Activated CD8-positive, alpha-beta memory T cell treated with anti-CD3 and anti-CD28 coated beads for 4 hours (primary cell): ENCODE measurements around the gene APBB3.

Experiments used
- DNase-seq, 2 donors: peaks; one replicate each; pipeline ENCODE4 v3.0.0-alpha.2; 2020; ENCODE audit warnings: low read depth in 2 of 2

The APBB3 gene

GRCh38 chr5:140575309-140575708 lies 10.9 kb upstream of the APBB3 start:
- no peak for DNase-seq

DNA sequence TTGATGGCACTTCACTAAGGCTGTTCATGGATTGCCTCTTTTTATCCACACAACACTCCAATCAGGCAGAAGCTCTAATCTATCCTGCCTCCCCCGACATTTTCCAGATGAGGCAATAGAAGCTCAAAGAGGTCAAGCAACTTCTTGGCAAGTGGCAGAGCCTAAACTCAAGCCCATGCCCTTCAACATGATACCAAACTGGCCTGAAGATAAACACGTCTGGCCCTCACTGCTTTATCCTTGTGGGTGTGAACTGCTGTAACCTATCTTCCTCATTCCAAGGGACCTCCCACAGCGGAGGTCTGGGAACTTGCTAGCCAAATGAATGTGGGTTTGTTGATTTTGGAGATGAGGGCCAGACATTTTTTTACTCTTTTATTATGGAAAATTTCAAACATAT lies 9.8 kb upstream of the APBB3 start:
- DNase-seq = no peak

- no peak for DNase-seq
These were observed 9.3 kb upstream of the APBB3 start for GRCh38 chr5:140573683-140574082.

- no peak for DNase-seq
These were observed 6.7 kb upstream of the APBB3 start for GRCh38 chr5:140571105-140571504.

DNA sequence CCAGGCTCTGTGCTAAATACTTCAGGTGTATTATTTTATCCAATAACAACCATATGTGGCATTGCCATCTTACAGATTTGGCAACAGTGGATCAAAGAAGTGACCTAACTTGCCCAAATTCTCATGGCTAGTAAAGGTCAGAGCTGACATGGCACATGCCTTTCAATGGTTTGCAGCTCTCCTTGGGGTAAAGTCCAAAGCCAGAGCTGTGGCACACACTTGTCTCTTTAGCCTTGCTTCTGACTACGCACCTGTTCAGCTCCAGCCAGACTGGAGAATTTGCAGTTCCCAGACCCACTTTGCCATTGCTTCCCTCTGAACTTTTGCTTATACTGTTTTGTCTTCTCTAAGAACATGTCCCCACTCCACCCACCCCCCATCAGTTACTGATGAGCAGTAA lies 6.1 kb upstream of the APBB3 start:
- no peak for DNase-seq

- no peak for DNase-seq
These were observed 5.7 kb upstream of the APBB3 start for GRCh38 chr5:140570058-140570457.

- no peak for DNase-seq
These were observed 4.8 kb upstream of the APBB3 start for GRCh38 chr5:140569197-140569596.

DNA sequence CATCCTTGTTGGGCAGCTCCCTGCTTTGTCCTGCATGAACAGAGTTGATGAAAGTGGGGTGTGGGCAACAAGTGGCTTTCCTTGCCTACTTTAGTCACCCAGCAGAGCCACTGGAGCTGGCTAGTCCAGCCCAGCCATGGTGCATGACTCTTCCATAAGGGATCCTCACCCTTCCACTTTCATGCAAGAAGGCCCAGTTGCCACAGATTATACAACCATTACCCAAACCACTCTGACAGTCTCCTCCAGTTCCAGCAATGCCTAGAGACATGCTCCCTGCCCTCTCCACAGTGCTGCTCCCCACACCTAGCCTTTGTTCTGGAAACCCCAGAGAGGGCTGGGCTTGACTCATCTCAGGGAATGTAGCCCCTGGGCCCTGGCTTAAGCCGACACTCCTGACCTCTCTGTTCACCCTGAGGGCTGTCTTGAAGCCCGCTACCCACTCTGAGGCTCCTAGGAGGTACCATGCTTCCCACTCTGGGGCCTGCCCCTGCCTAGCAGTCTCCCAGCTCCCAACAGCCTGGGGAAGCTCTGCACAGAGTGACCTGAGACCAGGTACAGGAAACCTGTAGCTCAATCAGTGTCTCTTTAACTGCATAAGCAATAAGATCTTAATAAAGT lies 4.2 kb upstream of the APBB3 start:
- no peak for DNase-seq

DNA sequence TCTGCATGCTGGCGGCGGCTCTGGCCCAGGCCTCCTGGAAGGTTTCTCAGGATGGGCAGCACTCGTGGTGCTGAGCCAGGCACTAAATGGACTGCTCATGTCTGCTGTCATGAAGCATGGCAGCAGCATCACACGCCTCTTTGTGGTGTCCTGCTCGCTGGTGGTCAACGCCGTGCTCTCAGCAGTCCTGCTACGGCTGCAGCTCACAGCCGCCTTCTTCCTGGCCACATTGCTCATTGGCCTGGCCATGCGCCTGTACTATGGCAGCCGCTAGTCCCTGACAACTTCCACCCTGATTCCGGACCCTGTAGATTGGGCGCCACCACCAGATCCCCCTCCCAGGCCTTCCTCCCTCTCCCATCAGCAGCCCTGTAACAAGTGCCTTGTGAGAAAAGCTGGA lies 3.5 kb upstream of the APBB3 start:
- DNase-seq = no peak

DNA sequence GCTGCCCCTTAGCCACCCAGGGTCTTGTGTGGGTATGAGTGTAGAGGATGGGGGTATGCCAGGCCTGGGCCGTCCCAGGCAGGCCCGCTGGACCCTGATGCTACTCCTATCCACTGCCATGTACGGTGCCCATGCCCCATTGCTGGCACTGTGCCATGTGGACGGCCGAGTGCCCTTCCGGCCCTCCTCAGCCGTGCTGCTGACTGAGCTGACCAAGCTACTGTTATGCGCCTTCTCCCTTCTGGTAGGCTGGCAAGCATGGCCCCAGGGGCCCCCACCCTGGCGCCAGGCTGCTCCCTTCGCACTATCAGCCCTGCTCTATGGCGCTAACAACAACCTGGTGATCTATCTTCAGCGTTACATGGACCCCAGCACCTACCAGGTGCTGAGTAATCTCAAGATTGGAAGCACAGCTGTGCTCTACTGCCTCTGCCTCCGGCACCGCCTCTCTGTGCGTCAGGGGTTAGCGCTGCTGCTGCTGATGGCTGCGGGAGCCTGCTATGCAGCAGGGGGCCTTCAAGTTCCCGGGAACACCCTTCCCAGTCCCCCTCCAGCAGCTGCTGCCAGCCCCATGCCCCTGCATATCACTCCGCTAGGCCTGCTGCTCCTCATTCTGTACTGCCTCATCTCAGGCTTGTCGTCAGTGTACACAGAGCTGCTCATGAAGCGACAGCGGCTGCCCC lies 2.9 kb upstream of the APBB3 start:
- DNase-seq = no peak

GRCh38 chr5:140566665-140567064 lies 2.3 kb upstream of the APBB3 start:
- DNase-seq = no peak

GRCh38 chr5:140565780-140566095 lies 1.3 kb upstream of the APBB3 start:
- DNase-seq = no peak

DNA sequence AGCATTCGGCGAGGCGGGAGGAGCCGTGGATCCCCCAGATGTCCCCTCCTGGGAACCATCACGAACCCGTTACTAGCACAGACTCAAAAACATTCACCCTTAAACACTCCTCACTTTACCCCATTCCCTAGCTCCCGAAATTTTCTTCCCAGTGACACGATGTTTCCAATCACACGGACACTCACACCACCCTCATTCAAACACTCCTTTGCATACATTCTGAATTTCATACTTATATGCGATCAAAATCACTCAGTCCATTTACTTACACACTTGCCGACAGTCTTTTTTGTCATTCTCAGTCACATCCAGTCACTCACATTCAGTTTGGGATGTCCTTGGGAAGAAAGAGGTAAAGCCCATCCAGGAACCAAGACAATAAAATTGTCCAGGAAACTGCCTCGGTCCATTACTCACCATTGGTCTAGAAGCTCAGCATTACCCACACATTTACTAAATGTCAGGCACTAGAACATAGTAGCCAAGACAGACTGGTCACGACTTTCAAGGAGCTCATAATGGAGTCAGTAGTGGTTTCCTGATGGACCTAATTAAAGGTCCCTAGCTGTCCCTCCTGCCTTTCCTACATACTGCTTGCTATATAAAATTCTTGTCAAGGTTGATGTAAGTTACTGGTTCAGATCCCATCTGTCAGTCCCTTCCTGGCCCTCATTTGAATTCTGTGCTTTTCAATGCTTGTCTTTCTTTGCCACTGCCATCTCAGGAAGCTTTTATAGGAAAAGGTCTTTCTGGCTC lies 804 bp upstream of the APBB3 start:
- DNase-seq = no peak

DNA sequence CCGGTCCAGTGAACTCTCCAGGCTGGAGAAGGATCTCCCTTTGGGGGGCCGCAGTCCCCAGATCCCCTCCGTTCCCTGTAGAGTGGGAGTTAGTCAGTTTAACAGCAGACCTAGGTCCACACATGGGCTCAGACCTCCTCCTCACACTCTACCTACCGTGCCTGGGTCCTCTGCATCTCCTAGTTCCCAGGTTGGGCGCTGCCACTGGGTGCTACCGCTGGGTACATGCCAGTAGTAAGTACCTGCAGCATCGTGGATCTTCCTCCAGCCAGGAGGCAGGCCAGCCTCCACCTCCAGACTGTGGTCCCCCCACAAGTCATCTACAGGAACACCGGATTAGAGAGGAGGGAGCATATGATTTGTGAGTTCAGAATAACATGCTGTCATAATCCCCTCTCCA lies 802 bp downstream of the APBB3 start:
- DNase-seq = no peak

DNA sequence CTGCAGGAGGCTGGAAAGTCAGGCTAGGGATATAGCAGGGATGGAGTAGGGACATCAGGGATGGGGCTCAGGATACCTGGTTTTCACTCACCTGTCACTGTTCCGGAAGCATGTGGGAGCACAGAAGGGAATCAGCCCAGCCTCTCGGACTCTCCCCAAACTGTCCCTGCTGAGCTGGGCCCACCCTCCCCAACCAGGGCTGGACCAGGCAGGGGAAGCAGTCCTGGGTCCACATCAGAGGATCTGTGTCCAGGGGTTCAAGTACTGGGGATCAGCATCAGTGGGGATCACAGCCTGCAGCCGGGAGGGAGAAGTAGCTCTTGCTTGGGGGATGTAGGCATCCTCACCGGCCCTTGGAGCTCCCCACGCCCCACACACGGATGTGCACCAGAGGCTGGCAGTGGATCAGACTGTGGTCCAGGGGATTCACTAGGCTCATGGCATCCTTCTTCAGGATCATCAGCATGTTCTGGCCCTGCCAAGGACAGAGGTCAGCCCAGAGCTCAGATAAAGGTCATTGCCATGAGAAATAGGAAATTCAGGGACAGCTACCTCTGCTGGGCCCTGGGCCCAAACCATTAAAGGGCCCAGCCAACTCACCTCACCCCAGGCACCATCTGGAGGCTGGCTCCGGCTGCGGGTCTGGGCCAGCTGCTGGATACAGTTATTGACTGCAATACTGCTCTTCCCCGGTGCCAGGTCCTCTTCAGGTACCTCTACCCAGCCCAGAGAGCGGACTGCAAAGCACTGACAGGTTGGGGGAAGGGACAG lies 2.5 kb downstream of the APBB3 start:
- DNase-seq = no peak

DNA sequence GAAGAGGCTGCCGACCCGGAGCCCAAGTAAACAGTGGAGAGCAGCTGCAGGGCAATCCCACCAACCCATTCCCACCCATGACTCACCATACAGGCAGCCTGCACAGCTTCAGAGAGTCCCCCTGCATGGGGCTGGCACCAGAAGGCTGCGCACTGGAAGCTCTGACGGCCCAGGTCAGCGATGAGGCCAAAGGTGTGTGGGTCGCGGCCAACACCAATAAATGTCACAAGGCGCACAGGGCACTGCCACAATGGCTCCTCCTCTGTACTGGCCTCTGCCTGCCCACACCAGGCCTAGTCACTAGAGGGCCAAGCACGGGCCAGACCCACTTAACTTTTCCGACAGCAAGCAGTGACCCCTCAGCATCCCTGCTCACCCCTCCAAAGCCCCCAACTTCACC lies 4.2 kb downstream of the APBB3 start:
- no peak for DNase-seq

- DNase-seq = no peak
These were observed 5.9 kb downstream of the APBB3 start for GRCh38 chr5:140558542-140558941.

DNA sequence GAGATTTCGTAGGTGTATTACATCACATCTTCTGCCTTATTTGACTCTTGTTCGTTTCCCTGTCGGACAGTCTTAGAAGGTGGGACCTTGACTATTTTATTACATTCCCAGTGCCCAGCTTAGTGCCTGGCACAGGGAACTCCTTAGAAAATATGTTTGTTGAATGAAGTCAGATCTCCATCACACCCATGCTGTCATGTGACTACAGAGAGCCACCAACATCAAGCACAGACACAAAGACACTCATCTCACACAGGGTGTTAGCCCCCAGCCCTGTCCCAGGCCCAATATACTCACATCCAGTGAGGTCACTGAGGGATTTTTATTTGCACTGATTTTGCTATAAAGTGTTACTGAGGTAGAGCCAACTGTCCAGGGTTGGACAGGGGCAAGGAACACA lies 6.4 kb downstream of the APBB3 start:
- no peak for DNase-seq

GRCh38 chr5:140557136-140557805 lies 7.1 kb downstream of the APBB3 start, which contains the start of gene SRA1:
TSS of gene SRA1 (minus strand) at chr5:140557473. CDS start at chr5:140557452, 21 bp downstream.
- peak; percentile 67 to 70 for DNase-seq

- no peak for DNase-seq
These were observed 8.0 kb downstream of the APBB3 start for GRCh38 chr5:140556438-140556837.

DNA sequence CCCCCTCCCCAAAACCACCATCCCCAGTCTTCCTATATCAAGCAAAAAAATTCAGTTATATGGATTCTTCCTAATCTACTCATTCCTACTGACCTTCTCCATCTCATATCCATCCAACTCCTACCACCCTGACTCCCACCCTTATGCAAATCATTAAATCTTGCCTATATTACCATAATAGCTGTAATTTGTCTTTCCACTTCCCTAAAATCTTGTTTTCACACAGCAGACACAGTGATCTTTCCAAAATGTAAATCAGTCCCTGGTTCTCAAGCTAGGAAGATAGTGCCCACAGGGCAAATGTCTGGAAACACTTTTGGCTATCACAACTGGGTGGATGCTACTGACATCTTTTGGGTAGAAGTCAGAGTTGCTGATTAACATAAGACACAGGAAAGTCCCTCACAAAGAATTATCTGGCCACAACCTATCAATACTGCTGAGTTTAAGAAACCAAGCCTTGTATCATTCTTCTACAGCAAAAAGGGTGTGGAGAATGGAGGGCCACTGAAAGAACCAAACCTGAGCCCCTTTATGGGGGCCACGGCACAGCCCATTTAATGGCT lies 8.6 kb downstream of the APBB3 start:
- no peak for DNase-seq

DNA sequence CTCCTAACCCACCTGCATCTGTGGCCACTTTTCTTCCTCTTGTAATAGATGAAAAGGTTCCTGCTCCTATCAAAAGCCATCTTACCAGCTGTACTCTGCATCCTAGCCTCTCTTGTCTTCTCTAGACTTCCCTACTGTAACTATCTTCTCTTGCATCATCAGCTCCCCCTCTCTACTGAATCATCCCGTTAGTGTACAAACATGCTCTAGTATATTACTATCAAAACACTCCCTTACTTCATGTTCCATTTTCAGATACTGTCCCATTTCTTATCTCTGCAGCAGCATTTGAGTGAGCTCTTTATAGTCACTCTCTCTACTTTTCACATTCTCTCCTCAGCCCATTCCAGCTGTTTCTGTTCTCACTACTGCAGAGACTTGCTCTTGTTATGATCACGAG lies 9.9 kb downstream of the APBB3 start:
- no peak for DNase-seq
